GM23338 (cell line): ENCODE measurements around the gene SF1. TPM values are rescaled to one million over a fixed set of nuclear protein-coding genes. Genes with fewer than 3 reads are reported as not detected.

Experiments used
- ATAC-seq: fragments of 200-7000 bp; cut with Tn5 transposase; 3 replicates; pipeline ENCODE4 v1.9.1; 2020
- DNase-seq: peaks from one replicate; pipeline ENCODE4 v3.0.0-alpha.2; 2015; ENCODE audit warnings: low spot score
- H2AFZ ChIP-seq: fragments of 200-600 bp; sonication (generic); 2 replicates; pipeline ENCODE4 v1.8.0; 2016; ENCODE audit warnings: antibody characterized with exemption, mild to moderate bottlenecking, moderate library complexity
- H3F3A ChIP-seq: fragments of 200-600 bp; sonication (generic); replicated peaks from 2 replicates; pipeline ENCODE4 v1.8.0; 2017; ENCODE audit warnings: antibody characterized with exemption, mixed run types, low read depth
- H3K27ac ChIP-seq: fragments of 200-600 bp; sonication (generic); 2 replicates; pipeline ENCODE4 v1.6.1; 2016; ENCODE audit warnings: low read depth
- H3K27me3 ChIP-seq: fragments of 200-600 bp; sonication (generic); 2 replicates; pipeline ENCODE4 v1.8.0; 2016; ENCODE audit warnings: mild to moderate bottlenecking, mixed run types, moderate library complexity; ENCODE audit not compliant: insufficient read depth
- H3K36me3 ChIP-seq: fragments of 200-600 bp; sonication (generic); 2 replicates; pipeline ENCODE4 v1.8.0; 2016; ENCODE audit warnings: mild to moderate bottlenecking; ENCODE audit not compliant: insufficient read depth
- H3K4me1 ChIP-seq: fragments of 200-600 bp; sonication (generic); 2 replicates; pipeline ENCODE4 v1.8.0; 2016; ENCODE audit warnings: mild to moderate bottlenecking, moderate library complexity; ENCODE audit not compliant: insufficient read depth
- H3K4me2 ChIP-seq: fragments of 200-600 bp; sonication (generic); 2 replicates; pipeline ENCODE4 v1.7.1; 2017; ENCODE audit warnings: mixed run types
- H3K4me3 ChIP-seq: fragments of 200-600 bp; sonication (generic); 2 replicates; pipeline ENCODE4 v1.6.1; 2016; ENCODE audit warnings: mixed run types
- H3K79me2 ChIP-seq: fragments of 200-600 bp; sonication (generic); replicated peaks from 2 replicates; pipeline ENCODE4 v1.8.0; 2017; ENCODE audit warnings: mild to moderate bottlenecking; ENCODE audit not compliant: insufficient read depth
- H3K9me2 ChIP-seq: fragments of 200-600 bp; sonication (generic); 2 replicates; pipeline ENCODE4 v1.8.0; 2017; ENCODE audit not compliant: insufficient read depth
- H4K20me1 ChIP-seq: fragments of 200-600 bp; sonication (generic); replicated peaks from 2 replicates; pipeline ENCODE4 v1.8.0; 2017; ENCODE audit warnings: mild to moderate bottlenecking; ENCODE audit not compliant: insufficient read depth
- H3K27ac Mint-ChIP-seq: 2 replicates; pipeline ENCODE4 v1.8.0; 2020; ENCODE audit warnings: inconsistent platforms, mild to moderate bottlenecking, moderate library complexity, mixed read lengths
- H3K27me3 Mint-ChIP-seq: 3 replicates; pipeline ENCODE4 v1.8.0; 2022; ENCODE audit warnings: low read depth, mild to moderate bottlenecking, moderate library complexity, mixed read lengths, inconsistent platforms; ENCODE audit not compliant: insufficient read depth, poor library complexity
- H3K36me3 Mint-ChIP-seq: 3 replicates; pipeline ENCODE4 v1.8.0; 2021; ENCODE audit warnings: low read depth, mild to moderate bottlenecking, inconsistent platforms, moderate library complexity, mixed read lengths
- H3K4me1 Mint-ChIP-seq: 3 replicates; pipeline ENCODE4 v1.8.0; 2020; ENCODE audit warnings: mild to moderate bottlenecking, inconsistent platforms, mixed read lengths
- H3K4me3 Mint-ChIP-seq: 3 replicates; pipeline ENCODE4 v1.8.0; 2021; ENCODE audit warnings: moderate library complexity, mild to moderate bottlenecking, inconsistent platforms, mixed read lengths
- H3K9me3 Mint-ChIP-seq: 3 replicates; pipeline ENCODE4 v1.8.0; 2020; ENCODE audit warnings: moderate library complexity, mild to moderate bottlenecking, inconsistent platforms, mixed read lengths
- CREB1 ChIP-seq: fragments of 250-450 bp; sonication (Bioruptor Pico); IDR thresholded peaks from 2 replicates; pipeline ENCODE4 v1.5.0; 2020; ENCODE audit warnings: low read depth, mild to moderate bottlenecking, moderate library complexity
- CTCF ChIP-seq, 2 experiments: fragments of 200-600 bp in 1 of 2; sonication (generic) in 1 of 2; conservative IDR thresholded peaks; 2 replicates each; pipeline versions ENCODE4 v1.5.1 to v1.6.1; 2016 to 2017; ENCODE audit warnings: antibody characterized with exemption in 2 of 2, low read depth in 2 of 2, mild to moderate bottlenecking in 2 of 2, moderate library complexity in 1 of 2
- ETS1 ChIP-seq: IDR thresholded peaks from 2 replicates; pipeline ENCODE4 v1.6.1; 2016; ENCODE audit warnings: antibody characterized with exemption
- EZH2 ChIP-seq: fragments of 200-600 bp; sonication (generic); IDR thresholded peaks from one replicate; pipeline ENCODE4 v1.8.0; 2017; ENCODE audit warnings: antibody characterized with exemption, mild to moderate bottlenecking, low read depth; ENCODE audit not compliant: unreplicated experiment
- EZH2phosphoT487 ChIP-seq: fragments of 200-600 bp; sonication (generic); IDR thresholded peaks from one replicate; pipeline ENCODE4 v1.8.1; 2018; ENCODE audit warnings: antibody characterized with exemption; ENCODE audit not compliant: unreplicated experiment
- JUNB ChIP-seq: IDR thresholded peaks from one replicate; pipeline ENCODE4 v1.6.1; 2016; ENCODE audit warnings: antibody characterized with exemption; ENCODE audit not compliant: unreplicated experiment
- NANOG ChIP-seq: IDR thresholded peaks from 2 replicates; pipeline ENCODE4 v1.6.1; 2016; ENCODE audit warnings: antibody characterized with exemption, borderline replicate concordance
- POLR2AphosphoS5 ChIP-seq: IDR thresholded peaks from 2 replicates; pipeline ENCODE4 v1.6.1; 2016; ENCODE audit warnings: antibody characterized with exemption, low read depth
- REST ChIP-seq: IDR thresholded peaks from one replicate; pipeline ENCODE4 v1.6.1; 2018; ENCODE audit warnings: antibody characterized with exemption; ENCODE audit not compliant: unreplicated experiment
- STAT1 ChIP-seq: IDR thresholded peaks from one replicate; pipeline ENCODE4 v1.6.1; 2016; ENCODE audit warnings: antibody characterized with exemption; ENCODE audit not compliant: unreplicated experiment
- ZNF114 ChIP-seq: fragments of 250-450 bp; sonication (Bioruptor Pico); IDR thresholded peaks from 2 replicates; pipeline ENCODE4 v1.5.0; 2020; ENCODE audit warnings: mild to moderate bottlenecking, moderate library complexity
- ZNF331 ChIP-seq: fragments of 250-450 bp; sonication (Bioruptor Pico); IDR thresholded peaks from 2 replicates; pipeline ENCODE4 v1.5.0; 2020; ENCODE audit warnings: low read depth, mild to moderate bottlenecking, moderate library complexity
- ZNF462 ChIP-seq: fragments of 250-450 bp; sonication (Bioruptor Pico); IDR thresholded peaks from 2 replicates; pipeline ENCODE4 v1.5.0; 2020; ENCODE audit warnings: mild to moderate bottlenecking, moderate library complexity
- polyA plus RNA-seq: library from polyadenylated mRNA; unstranded; fragments of >200 nt; fragmentation: Nextera tagmentation; extraction: Ambion mirVana; gene quantifications from 2 replicates; pipeline ENCODE4 v1.2.1, GENCODE V29; 2016
- total RNA-seq: library from RNA; depleted of rRNA; stranded (reverse); fragments of >200 nt; shearing (Covaris generic); gene quantifications from 2 replicates; pipeline ENCODE4 v1.2.3, GENCODE V29; 2014

Gene SF1
- total and polyA plus RNA-seq, 2 experiments from 2014 or later = 76.9 to 252 TPM

GRCh38 chr11:64719406-64719805, 58.9 kb downstream of the SF1 start:
- Histone ChIP-seq H3K4me1 (peaks cover 32% of the 10 kb centered on the region), H3K27me3 (peaks cover 33% of the 10 kb centered on the region), H3K9me2 (no peaks in the 10 kb centered on the region), H4K20me1 (peaks cover 5% of the 10 kb centered on the region; the same call in 1 of the 2 replicates), H3K27ac (no peak overlapping the region), H3K79me2 (no peaks in the 10 kb centered on the region), H3F3A (peaks cover 3% of the 10 kb centered on the region), H2AFZ (no peak overlapping the region), H3K4me2 (no peak overlapping the region), H3K4me3 (no peak overlapping the region), H3K36me3 (no peaks in the 10 kb centered on the region)
- no peaks in the 10 kb centered on the region for H3K9me3 Mint-ChIP-seq
- TF ChIP-seq CTCF (conservative IDR thresholded peaks at IDR 0.05; ENCODE audit: low read depth in 2 of 2) (no peak), ZNF331 (CRISPR knock-in tag) (no peak), JUNB (no peak), STAT1 (no peak), NANOG (no peak), REST (no peak), POLR2AphosphoS5 (no peak), ZNF114 (CRISPR knock-in tag) (no peak), ETS1 (no peak), CREB1 (CRISPR knock-in tag) (no peak), EZH2phosphoT487 (no peak), EZH2 (no peak), ZNF462 (no peak)
- peaks cover 56% of the 10 kb centered on the region for H3K4me1 Mint-ChIP-seq
- H3K27ac Mint-ChIP-seq = no peak overlapping the region
- no peak for ATAC-seq
- no peak overlapping the region for H3K4me3 Mint-ChIP-seq
- DNase-seq = no peak
- no peaks in the 10 kb centered on the region for H3K36me3 Mint-ChIP-seq
- H3K27me3 Mint-ChIP-seq = peaks cover 51% of the 10 kb centered on the region
